Measurements from ENCODE around the gene MOSMO. TPM values are rescaled to one million over a fixed set of nuclear protein-coding genes. Genes with fewer than 3 reads are reported as not detected.

MOSMO gene
- total and polyA plus RNA-seq, 2 of the 13 experiments (the other 11 are each of a cell fraction or from before 2014, with no cell fraction given), result 26.7 to 32.6 TPM

DNA sequence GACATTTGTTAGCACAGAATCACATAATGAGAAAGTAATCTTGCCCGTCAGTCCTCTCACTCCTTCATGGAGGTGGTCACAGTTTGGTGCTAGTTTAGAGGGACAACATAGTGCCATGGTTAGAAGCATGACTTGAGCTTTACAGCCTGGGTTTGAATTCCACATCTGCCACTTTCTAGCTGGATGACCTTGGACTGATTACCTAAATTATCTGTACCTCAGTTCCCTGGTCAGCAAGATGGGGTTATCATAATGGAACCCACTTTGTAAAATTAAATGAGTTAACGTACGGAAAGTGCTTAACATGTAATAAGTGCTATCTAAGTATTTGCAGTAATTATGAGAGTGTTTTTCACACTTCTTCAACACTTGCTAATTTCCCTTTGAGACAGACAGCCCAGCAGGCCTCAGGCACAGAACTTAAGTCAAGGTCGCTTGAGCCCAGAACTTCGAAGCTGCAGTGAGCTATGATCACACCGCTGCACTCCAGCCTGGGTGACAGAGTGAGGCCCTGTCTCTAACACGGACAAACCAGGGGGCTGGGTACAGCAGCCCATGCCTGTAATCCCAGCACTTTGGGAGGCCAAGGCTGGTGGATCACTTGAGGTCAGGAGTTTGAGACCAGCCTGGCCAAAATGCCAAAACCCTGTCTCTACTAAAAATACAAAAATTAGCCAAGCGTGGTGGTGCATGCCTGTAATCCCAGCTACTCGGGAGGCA, 91.5 kb downstream of the MOSMO start (continued):
- TF ChIP-seq, protein P1, sequence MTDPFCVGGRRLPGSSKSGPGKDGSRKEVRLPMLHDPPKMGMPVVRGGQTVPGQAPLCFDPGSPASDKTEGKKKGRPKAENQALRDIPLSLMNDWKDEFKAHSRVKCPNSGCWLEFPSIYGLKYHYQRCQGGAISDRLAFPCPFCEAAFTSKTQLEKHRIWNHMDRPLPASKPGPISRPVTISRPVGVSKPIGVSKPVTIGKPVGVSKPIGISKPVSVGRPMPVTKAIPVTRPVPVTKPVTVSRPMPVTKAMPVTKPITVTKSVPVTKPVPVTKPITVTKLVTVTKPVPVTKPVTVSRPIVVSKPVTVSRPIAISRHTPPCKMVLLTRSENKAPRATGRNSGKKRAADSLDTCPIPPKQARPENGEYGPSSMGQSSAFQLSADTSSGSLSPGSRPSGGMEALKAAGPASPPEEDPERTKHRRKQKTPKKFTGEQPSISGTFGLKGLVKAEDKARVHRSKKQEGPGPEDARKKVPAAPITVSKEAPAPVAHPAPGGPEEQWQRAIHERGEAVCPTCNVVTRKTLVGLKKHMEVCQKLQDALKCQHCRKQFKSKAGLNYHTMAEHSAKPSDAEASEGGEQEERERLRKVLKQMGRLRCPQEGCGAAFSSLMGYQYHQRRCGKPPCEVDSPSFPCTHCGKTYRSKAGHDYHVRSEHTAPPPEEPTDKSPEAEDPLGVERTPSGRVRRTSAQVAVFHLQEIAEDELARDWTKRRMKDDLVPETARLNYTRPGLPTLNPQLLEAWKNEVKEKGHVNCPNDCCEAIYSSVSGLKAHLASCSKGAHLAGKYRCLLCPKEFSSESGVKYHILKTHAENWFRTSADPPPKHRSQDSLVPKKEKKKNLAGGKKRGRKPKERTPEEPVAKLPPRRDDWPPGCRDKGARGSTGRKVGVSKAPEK (CRISPR knock-in tag; IDR thresholded peaks at IDR 0.05; ENCODE audit: borderline replicate concordance), result peak; percentile 25; the same call in 1 of the 2 replicates
- no peak for TF ChIP-seq SKIL (CRISPR knock-in tag; IDR thresholded peaks at IDR 0.05; ENCODE audit: borderline replicate concordance)
- no peak for TF ChIP-seq EP300 (IDR thresholded peaks at IDR 0.05; ENCODE audit: low read depth in 2 of 2, low read length in 2 of 2)
- no peak for TF ChIP-seq EP300 (CRISPR knock-in tag; IDR thresholded peaks at IDR 0.05; ENCODE audit: borderline replicate concordance)
- TF ChIP-seq ZNF563 (CRISPR knock-in tag; IDR thresholded peaks at IDR 0.05), result no peak
- 0 out of 2 replicates have a peak, but pooled peaks have one; percentile 3 for TF ChIP-seq ZNF512 (CRISPR knock-in tag; IDR thresholded peaks at IDR 0.05)
- TF ChIP-seq, protein P2, sequence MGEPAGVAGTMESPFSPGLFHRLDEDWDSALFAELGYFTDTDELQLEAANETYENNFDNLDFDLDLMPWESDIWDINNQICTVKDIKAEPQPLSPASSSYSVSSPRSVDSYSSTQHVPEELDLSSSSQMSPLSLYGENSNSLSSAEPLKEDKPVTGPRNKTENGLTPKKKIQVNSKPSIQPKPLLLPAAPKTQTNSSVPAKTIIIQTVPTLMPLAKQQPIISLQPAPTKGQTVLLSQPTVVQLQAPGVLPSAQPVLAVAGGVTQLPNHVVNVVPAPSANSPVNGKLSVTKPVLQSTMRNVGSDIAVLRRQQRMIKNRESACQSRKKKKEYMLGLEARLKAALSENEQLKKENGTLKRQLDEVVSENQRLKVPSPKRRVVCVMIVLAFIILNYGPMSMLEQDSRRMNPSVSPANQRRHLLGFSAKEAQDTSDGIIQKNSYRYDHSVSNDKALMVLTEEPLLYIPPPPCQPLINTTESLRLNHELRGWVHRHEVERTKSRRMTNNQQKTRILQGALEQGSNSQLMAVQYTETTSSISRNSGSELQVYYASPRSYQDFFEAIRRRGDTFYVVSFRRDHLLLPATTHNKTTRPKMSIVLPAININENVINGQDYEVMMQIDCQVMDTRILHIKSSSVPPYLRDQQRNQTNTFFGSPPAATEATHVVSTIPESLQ (CRISPR knock-in tag; conservative IDR thresholded peaks at IDR 0.05), result no peak
- no peak for TF ChIP-seq ZNF616 (CRISPR knock-in tag; IDR thresholded peaks at IDR 0.05; ENCODE audit: low read depth)
- TF ChIP-seq CHD4 (IDR thresholded peaks at IDR 0.05; ENCODE audit: borderline replicate concordance, low read length), result 0 out of 2 replicates have a peak, but pooled peaks have one; percentile 26

Data from HepG2 (cell line).